ENCODE results near the gene TPRX1.
"Not testable (repeated sequence)": the region's sequence is repeated elsewhere in the genome, so short reads cannot be mapped to it uniquely, and the experiment has no call there.

Gene TPRX1

GRCh38 chr19:47801270-47801669 lies 3.1 kb downstream of the TPRX1 start:
- no peak for DNase-seq

DNA sequence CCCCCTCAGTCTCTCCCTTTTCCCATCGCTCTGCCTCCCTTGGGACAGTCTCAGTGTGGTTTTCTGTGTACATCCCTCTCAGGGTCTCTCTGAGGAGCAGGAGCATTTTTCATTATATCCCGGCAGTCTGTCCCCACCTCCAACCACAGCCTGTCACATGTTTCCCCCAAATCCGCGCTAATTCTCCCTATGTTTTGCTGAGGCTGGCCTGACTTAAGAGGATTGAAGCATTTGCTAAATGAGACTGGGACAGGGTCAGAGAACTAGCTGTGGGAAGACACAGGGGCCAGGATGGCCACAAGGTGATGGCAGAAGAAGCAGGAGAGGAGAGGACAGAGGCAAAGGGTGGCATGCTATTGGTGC lies 5.5 kb downstream of the TPRX1 start:
- DNase-seq = no peak

GRCh38 chr19:47797996-47798903 lies 6.1 kb downstream of the TPRX1 start:
- no peak for DNase-seq

DNA sequence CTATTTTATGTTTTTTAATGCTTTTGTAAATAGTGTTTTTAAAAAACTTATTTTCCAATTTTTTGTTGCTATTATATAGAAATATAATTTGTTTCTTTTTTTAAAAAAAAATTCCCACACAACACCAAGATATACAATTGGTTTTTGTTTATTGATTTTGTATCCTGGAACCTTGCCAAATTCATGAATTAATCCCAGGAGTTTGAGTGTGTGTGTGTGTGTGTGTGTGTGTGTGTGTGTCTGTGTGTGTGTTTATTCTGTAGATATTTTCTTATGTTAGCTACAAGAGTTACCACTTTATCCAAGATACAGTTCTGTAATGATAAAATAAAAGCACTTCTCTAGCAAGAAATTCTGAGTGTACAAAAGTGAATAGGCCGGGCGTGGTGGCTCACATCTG lies 7.6 kb downstream of the TPRX1 start:
- no peak for DNase-seq

- DNase-seq = no peak
Observed at GRCh38 chr19:47794526-47794925, 9.8 kb downstream of the TPRX1 start.

DNA sequence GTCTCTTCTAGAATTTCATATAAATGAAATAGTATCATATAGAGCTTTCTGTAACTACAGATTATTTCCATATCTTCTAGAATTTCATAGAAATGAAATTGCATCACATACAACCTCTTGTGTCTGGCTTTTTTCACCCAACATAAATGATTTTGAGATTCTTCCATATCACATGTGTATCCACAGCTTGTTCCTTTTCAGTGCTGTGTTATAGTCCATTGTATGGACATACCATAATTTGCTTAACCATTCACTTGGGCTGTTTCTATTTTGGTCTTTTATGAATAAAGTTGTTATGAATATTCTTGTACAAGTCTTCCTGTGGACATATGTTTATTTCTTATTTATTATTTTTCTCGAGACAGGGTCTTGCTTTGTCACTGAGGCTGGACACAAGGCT lies 11.7 kb downstream of the TPRX1 start:
- DNase-seq = no peak

DNA sequence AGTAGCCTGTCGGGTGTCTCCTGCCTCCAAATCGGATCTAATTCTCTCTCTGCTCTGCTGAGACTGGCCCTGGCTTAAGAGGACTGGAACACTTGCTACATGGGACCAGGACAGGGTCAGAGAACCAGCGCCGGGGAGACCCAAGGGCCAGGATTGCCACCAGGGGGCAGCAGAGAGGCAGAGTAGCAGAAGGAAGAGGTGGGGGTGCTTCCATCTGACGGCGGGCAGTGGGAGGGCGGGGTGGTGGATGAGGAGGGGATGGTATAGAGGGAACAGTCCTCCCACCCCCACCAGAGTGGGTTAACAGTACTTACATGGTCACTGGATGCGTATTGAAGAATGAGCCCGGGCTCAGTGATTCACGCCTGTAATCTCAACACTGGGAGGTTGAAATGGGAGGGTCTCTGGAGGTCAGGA lies 13.9 kb downstream of the TPRX1 start:
- DNase-seq = peak; percentile 80

DNA sequence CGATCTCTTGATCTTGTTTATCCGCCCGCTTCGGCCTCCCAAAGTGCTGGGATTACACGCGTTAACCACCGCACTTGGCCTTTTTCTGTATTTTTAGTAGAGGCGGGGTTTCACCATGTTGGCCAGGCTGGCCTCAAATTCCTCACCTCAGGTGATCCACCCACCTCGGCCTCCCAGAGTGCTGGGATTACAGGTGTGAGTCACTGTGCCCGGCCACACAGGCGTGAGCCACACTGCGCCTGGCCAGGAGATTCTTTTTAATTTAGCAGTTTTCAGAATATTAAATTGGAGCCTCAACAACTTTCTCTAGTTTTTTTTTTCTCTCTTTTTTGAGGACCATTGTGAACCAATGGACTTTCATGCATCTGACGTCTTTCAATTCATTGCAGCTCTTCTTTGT lies 14.5 kb downstream of the TPRX1 start:
- not testable (repeated sequence) for DNase-seq

DNA sequence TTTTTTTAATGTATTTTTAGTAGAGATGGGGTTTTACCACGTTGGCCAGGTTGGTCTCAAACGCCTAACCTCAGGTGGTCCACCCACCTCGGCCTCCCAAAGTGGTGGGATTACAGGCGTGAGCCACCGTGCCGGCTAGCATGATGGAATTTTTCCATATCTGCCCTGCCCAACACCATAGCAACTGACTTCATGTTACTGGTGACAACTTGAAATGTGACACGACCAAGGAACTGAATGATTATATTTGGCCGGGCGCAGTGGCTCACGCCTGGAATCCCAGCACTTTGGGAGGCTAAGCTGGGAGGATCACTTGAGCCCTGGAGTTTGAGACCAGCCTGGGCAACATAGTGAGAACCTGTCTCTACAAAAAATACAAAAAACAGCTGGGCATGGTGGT lies 17.0 kb downstream of the TPRX1 start:
- DNase-seq = not testable (repeated sequence)

DNA sequence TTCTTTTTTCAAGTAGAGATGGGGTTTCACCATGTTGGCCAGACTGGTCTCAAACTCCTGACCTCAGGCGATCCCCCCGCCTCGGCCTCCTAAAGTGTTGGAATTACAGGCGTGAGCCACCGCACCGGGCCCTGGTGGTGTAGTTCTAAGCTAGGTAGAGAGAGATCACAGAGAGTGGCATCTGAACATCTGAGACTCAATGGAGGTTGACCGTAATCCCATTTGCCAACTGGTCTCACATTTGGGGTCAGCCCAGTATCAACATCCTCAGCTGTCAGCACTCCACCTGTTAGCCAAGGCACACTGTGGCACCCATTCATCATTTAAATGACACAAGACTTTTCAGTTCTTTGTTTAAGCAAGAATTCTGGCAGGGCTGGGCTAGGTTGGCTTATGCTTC lies 17.8 kb downstream of the TPRX1 start:
- no peak for DNase-seq

DNA sequence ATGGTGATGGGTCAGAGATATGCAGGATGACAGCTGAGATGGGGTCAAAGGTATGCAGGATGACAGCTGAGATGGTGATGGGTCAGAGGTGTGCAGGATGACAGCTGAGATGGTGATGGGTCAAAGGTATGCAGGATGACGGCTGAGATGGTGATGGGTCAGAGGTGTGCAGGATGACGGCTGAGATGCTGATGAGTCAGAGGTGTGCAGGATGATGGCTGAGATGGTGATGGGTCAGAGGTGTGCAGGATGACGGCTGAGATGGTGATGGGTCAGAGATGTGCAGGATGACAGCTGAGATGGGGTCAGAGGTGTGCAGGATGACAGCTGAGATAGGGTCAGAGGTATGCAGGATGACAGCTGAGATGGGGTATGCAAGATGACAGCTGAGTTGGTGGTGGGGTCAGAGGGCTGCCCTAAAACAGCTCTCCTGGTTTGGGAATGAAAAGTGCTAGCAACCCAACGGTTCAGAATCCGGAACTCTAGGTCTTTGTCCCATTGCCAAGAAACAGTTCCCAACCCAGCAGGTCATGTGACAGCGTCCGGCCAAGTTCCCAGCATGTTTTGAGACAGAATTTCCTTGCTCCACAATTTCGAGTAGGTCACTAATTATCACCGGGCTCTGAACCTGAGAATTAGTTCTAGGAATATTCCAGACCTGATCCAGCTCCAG lies 22.6 kb downstream of the TPRX1 start:
- DNase-seq = no peak

DNA sequence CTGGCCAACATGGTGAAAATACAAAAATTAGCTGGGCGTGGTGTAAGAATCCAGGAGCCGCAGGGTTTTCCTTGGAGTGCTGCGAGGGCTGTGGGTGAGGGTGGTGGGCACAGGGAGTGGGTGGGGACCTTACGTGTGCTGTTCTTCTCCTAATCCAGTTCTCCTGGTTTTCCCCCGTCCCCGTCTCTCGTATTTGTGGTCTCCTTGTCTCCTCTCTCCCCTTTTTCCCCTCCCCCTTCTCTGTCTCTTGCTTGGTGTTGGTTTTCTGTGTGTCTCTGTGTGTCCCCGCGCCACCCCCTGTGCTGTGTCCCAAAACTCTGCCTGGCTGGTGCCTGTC lies 24.2 kb downstream of the TPRX1 start:
- no peak for DNase-seq

DNA sequence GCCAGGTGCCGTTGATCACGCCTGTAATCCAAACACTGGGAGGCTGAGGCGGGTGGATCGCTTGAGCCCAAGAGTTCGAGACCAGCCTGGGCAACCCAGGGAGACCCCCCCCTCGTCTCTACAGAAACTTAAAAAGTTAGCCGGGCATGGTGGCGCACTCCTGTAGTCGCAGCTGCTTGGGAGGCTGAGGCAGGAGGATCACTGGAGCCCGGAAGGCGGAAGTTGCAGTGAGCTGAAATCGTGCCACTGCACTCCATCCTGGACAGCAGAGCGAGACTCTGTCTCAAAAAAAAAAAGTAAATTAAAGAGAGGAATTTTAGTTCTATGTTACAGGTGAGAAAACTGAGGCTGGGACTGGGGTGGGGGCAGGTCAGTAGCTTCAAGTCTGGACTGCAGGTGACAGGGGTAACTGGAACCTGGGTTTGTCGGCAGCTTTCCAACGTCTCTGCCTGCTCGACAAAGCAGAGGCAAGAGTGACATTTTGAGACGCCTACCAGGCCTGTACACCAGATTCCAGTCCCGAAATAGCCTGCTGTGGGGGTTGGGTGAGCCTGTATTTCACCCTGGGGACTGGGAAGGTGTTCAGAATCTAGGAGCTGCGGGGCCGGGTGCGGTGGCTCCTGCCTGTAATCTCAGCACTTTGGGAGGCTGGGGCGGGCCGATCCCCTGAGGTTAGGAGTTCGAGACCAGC lies 24.7 kb downstream of the TPRX1 start:
- no peak for DNase-seq

DNA sequence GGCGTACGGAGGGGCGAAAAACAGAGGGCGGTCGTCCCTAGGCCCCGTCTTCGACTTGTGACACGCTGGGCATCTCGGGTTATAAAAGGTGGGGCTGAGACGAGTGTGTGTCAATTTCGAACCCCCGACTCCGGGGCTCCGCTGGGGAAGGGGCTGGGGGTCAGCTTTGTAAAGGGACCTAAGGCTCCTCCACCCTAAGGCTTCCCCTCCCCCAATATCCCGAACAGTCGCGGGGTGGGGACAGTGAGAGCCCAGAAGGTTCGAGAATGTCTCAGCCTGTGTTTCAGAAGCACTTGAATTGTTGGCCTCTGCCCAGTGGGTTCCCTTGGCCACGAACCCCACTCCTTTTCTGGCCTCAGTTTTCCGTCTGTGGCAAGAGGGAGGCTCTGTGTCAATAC lies 25.4 kb downstream of the TPRX1 start:
- DNase-seq = no peak

- peak; percentile 90 for DNase-seq
Observed at GRCh38 chr19:47778049-47778953, 26.1 kb downstream of the TPRX1 start, which contains the start of gene SELENOW. SELENOW (plus strand) TSS chr19:47778703; CDS start chr19:47778786, 83 bp downstream.

DNA sequence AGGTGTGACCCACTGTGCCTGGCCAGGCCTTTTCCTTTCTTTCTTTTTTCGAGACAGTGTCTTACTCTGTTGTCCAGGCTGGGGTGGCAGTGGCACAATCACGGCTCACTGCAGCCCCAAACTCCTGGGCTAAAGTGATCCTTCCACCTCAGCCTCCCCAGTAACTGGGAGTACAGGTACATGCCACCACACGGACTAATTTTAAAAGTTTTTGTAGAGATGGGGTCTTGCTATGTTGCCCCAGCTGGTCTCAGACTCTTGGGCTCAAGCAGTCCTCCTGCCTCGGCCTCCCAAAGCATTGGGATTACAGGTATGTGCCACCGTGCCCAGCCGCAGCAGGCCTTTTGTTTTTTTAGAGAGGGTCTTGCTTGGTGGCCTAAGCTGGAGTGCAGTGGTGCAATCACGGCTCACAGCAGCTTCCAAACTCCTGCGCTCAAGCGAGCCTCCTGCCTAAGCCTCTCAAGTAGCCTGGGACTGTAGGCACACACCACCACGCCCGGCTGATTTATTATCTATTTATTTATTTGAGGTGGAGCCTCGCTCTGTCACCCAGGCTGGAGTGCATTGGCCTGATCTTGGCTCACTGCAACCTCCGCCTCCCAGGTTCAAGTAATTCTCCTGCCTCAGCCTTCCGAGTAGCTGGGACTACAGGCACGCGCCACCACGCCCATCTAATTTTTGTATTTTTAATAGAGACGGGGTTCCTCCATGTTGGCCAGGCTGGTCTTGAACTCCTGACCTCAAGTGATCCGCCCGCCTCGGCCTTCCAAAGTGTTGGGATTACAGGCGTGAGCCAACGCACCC lies 26.9 kb downstream of the TPRX1 start:
- DNase-seq = not testable (repeated sequence)

GRCh38 chr19:47776568-47776967 lies 27.8 kb downstream of the TPRX1 start:
- DNase-seq = no peak

DNA sequence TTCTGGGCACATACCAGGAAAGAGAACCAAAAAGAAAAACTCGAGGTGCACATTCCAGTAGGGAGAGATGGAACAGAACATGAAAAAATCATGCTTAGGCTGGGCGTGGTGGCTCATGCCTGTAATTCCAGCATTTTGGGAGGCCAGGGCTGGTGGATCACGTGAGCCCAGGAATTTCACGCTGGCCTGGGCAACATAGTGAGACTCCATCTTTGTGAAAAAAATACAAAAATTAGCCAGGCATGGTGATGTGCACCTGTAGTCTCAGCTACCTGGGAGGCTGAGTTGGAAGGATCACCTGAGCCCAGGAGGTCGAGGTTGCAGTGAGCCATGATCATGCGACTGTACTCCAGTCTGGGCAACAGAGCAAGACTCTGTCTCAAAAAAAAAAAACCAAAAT lies 33.1 kb downstream of the TPRX1 start:
- DNase-seq = not testable (repeated sequence)

DNA sequence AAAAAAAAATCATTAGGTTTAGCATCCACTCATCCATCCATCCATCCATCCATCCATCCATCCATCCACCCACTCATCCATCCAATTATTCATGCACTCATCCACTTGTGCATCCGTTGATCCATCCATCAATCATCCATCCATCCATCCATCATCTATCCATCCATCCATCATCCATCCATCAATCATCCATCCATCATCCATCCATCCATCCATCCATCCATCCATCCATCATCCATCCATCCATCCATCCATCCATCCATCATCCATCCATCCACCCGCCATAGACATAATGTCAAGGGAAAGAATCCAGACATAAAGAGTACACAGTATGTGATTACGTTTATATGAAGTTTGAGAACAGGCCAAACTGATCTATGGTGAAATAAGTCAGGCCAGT lies 34.8 kb downstream of the TPRX1 start:
- no peak for DNase-seq

GRCh38 chr19:47768604-47769003 lies 35.7 kb downstream of the TPRX1 start:
- no peak for DNase-seq

- DNase-seq = no peak
Observed at GRCh38 chr19:47767349-47767748, 37.0 kb downstream of the TPRX1 start.

DNA sequence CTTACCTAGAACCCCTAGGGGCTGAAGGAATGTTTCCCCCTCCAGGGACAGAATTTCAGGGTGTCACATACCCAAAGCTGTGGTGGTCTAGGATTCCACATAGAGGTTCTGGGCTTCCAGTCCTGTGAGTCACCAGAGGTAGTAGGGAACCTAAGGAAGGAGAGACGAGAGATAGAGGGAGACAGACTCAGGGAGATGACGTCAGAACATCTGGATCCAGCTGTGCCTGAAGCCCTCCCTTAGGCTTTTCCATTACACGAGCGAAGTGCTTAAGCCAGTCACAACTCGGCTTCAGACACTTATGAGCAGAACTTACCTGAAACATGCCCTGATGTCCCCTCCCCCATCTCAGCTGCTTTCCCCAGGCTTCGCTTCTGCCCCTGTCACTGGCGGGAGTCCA lies 37.7 kb downstream of the TPRX1 start:
- no peak for DNase-seq

Data from right forelimb (tissue), 1 donor.